Nucleus accumbens (tissue), 56 donors: ENCODE data around the gene SAP30BP.

ENCODE experiments used
- DNase-seq, 56 donors: peaks; one replicate each; lab custom pipeline; 2025; lab: John Stamatoyannopoulos, UW

SAP30BP gene

GRCh38 chr17:75704963-75705875, 38.1 kb downstream of the SAP30BP start:
- peak in 12 of 56 donors; percentile 21 to 62 (median 32) for DNase-seq

GRCh38 chr17:75706042-75706728, 39.0 kb downstream of the SAP30BP start:
- DNase-seq = no peak

GRCh38 chr17:75707079-75707571, 40.0 kb downstream of the SAP30BP start:
- DNase-seq = no peak

GRCh38 chr17:75712446-75712845, 45.3 kb downstream of the SAP30BP start:
- no peak for DNase-seq

- no peak for DNase-seq
Measured at GRCh38 chr17:75719732-75720131, 52.6 kb downstream of the SAP30BP start.

- peak in 41 of 56 donors; percentile 13 to 87 (median 45) for DNase-seq
Measured at GRCh38 chr17:75720656-75721462, 53.7 kb downstream of the SAP30BP start, which contains the start of gene ITGB4. ITGB4 (plus strand) TSS chr17:75721459; CDS start chr17:75724704, 3,245 bp downstream.

- peak in 1 of 56 donors; percentile 38 for DNase-seq
Measured at GRCh38 chr17:75721463-75722011, 54.4 kb downstream of the SAP30BP start.

- peak in 4 of 56 donors; percentile 11 to 24 (median 20) for DNase-seq
Measured at GRCh38 chr17:75722076-75722475, 54.9 kb downstream of the SAP30BP start.

GRCh38 chr17:75722542-75723095, 55.5 kb downstream of the SAP30BP start:
- DNase-seq = no peak

- no peak for DNase-seq
Measured at GRCh38 chr17:75723171-75723930, 56.2 kb downstream of the SAP30BP start.

GRCh38 chr17:75724016-75725003, 57.2 kb downstream of the SAP30BP start:
- no peak for DNase-seq

- no peak for DNase-seq
Measured at GRCh38 chr17:75725504-75725903, 58.4 kb downstream of the SAP30BP start.

GRCh38 chr17:75727391-75727790, 60.3 kb downstream of the SAP30BP start:
- DNase-seq = no peak

- DNase-seq = no peak
Measured at GRCh38 chr17:75729351-75729750, 62.2 kb downstream of the SAP30BP start.

GRCh38 chr17:75730065-75730464, 62.9 kb downstream of the SAP30BP start:
- DNase-seq = no peak

GRCh38 chr17:75731086-75731715, 64.1 kb downstream of the SAP30BP start:
- DNase-seq = no peak
